Mucosa of rectum (tissue), 2 donors: ENCODE data around the gene TANGO6.

Experiments used
- H3K27ac ChIP-seq, 2 donors: one replicate each; pipeline ENCODE4 v1.7.0; 2013; ENCODE audit warnings: inconsistent platforms in 2 of 2, low read depth in 2 of 2, low read length in 2 of 2
- H3K27me3 ChIP-seq, 2 donors: one replicate each; pipeline ENCODE4 v1.7.0; 2013; ENCODE audit warnings: low read length in 2 of 2; ENCODE audit not compliant: control insufficient read depth in 2 of 2, insufficient read depth in 2 of 2
- H3K36me3 ChIP-seq, 2 donors: one replicate each; pipeline ENCODE4 v1.7.0; 2013; ENCODE audit warnings: low read length in 2 of 2; ENCODE audit not compliant: control insufficient read depth in 2 of 2, insufficient read depth in 2 of 2
- H3K4me1 ChIP-seq, 2 donors: one replicate each; pipeline ENCODE4 v1.7.0; 2013; ENCODE audit warnings: low read length in 2 of 2, mild to moderate bottlenecking in 1 of 2; ENCODE audit not compliant: control insufficient read depth in 2 of 2, insufficient read depth in 2 of 2
- H3K4me3 ChIP-seq, 2 donors: one replicate each; pipeline ENCODE4 v1.7.0; 2013; ENCODE audit warnings: low read length in 2 of 2
- H3K9ac ChIP-seq, 2 donors: one replicate each; pipeline ENCODE4 v1.7.0; 2013; ENCODE audit warnings: low read length in 2 of 2, low read depth in 1 of 2, mild to moderate bottlenecking in 1 of 2
- H3K9me3 ChIP-seq, 2 donors: one replicate each; pipeline ENCODE4 v1.7.0; 2013; ENCODE audit warnings: low read length in 2 of 2; ENCODE audit not compliant: control insufficient read depth in 2 of 2
- donor health status: healthy.
- donor health status: Normal muscosa, but diverticular disease.

The TANGO6 gene

DNA sequence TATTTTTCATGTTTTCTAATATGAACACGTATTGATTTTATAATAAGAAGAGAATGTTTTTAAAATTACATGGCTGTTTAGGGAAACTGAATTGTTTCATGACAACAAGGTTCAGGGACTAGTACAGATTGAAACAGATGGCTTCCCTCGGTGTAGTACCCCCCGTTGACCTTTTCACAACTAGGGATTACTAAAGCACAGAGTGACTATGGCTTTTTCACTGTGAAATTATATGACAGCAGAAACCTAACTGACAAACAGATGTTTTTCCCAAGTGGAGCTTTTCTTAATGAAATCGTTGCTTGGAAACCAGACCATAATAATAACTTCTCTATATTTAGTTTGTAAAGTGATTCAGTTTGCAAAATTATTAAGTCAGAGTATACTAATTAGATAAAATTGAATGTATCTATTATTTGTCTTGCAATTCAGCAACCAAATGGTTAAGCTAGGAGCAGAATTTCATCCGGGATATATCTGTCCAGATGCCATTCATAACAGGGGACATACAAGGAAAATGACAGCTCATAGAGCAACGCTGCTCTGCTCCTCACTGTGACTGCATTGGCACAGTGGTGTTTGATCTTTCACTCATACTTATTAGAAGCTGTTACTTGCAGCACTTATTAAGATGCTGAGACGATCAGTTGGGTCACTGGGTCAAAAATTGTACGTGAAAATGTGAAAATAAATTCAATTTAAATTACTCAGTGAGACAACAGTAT, 111.7 kb downstream of the TANGO6 start:
- H3K4me3 ChIP-seq: no peak overlapping the region
- no peak overlapping the region for H3K9ac ChIP-seq
- no peaks in the 10 kb centered on the region for H3K27me3 ChIP-seq
- H3K4me1 ChIP-seq: no peaks in the 10 kb centered on the region
- no peaks in the 10 kb centered on the region for H3K36me3 ChIP-seq
- H3K27ac ChIP-seq: no peak overlapping the region
- no peaks in the 10 kb centered on the region for H3K9me3 ChIP-seq

GRCh38 chr16:68960910-68961309, 117.6 kb downstream of the TANGO6 start:
- Histone ChIP-seq H3K4me1 (no peaks in the 10 kb centered on the region), H3K4me3 (no peak overlapping the region), H3K9ac (no peak overlapping the region), H3K9me3 (no peaks in the 10 kb centered on the region), H3K27ac (no peak overlapping the region), H3K36me3 (no peaks in the 10 kb centered on the region), H3K27me3 (no peaks in the 10 kb centered on the region)

DNA sequence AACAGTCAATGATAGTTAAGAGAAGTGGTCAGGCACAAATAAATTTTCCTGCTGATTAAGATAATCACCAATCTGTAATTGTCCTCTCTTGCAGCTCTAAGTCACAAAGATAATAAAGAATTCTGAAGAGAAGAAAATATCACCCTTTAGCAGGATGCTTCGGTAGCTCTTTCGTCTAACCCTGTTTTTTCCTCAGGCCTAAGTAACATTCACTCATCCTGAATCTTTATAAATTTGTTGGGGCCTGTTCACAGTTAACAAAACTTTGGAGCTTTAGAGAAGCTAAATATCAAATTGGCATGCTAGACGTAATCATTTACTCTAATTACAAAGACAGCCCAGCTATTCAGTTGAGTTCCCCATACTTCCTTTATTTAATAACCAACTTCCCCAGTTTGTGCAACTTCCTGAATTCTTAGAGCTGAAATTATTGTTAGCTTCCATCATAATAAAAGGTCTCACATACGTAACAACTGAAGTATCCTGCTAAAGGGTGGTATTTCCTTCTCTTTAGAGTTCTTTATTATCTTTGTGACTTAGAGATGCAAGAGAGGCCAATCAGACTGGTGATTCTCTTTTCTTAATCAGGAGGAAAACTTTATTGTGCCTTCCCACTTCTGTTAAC, 118.6 kb downstream of the TANGO6 start:
- Histone ChIP-seq H3K4me1 (no peaks in the 10 kb centered on the region), H3K9ac (no peak overlapping the region), H3K9me3 (no peaks in the 10 kb centered on the region), H3K27ac (no peak overlapping the region), H3K36me3 (no peaks in the 10 kb centered on the region), H3K27me3 (no peaks in the 10 kb centered on the region), H3K4me3 (no peak overlapping the region)

DNA sequence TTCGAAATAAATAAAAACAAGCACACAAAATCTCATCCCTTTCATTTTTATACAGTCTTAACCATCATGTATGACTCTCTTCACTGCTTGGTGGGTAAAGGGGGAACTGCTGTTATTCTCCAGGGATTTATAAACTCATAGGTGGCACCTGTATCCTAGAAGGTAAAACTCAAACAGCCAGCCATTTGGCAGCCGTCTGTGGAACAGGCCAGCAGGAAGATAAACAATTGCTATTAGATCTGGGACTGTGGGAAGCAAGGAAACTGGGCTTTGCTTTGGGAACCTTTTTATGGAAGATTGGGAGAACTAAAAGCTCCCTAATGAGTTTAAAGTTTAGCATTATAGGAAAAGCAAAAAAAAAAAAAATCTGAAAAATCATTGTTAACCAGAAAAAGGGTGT, 126.0 kb downstream of the TANGO6 start:
- no peaks in the 10 kb centered on the region for H3K9me3 ChIP-seq
- peaks cover 0 to 2% of the 10 kb centered on the region in 2 donors for H3K36me3 ChIP-seq
- H3K4me1 ChIP-seq: peaks cover 0 to 7% of the 10 kb centered on the region in 2 donors
- no peak overlapping the region for H3K27ac ChIP-seq
- H3K27me3 ChIP-seq: no peaks in the 10 kb centered on the region
- H3K4me3 ChIP-seq: no peak overlapping the region
- no peak overlapping the region for H3K9ac ChIP-seq

- Histone ChIP-seq H3K36me3 (peaks cover 0 to 6% of the 10 kb centered on the region in 2 donors), H3K9me3 (no peaks in the 10 kb centered on the region), H3K4me3 (no peak overlapping the region), H3K27ac (no peak overlapping the region), H3K27me3 (no peaks in the 10 kb centered on the region), H3K4me1 (peaks cover 0 to 7% of the 10 kb centered on the region in 2 donors), H3K9ac (no peak overlapping the region)
Measured at GRCh38 chr16:68972013-68972412, 128.7 kb downstream of the TANGO6 start.

DNA sequence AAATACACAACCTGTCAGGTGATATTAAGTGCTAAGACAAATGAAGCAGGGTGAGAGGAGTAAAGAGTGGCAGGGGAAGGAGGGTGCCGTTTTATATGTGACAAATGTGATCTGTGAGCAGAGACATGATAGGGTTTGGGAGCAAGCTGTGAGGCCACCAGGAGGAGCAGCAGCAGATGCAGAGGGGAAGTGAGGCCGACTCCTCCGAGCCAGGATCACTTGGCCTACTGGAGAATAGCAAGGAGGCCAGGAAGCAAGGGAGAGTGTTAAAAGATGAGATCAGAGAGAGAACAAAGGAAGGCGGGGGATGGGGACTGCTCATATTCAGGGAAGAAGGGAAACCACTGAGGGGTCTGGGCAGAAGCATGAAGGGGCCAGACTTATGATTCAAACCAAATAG, 129.4 kb downstream of the TANGO6 start:
- Histone ChIP-seq H3K27ac (peak overlapping the region in 1 of 2 donors; percentile 9), H3K4me3 (no peak overlapping the region), H3K36me3 (peaks cover 0 to 7% of the 10 kb centered on the region in 2 donors), H3K9ac (no peak overlapping the region), H3K9me3 (no peaks in the 10 kb centered on the region), H3K27me3 (no peaks in the 10 kb centered on the region), H3K4me1 (peaks cover 0 to 7% of the 10 kb centered on the region in 2 donors)

DNA sequence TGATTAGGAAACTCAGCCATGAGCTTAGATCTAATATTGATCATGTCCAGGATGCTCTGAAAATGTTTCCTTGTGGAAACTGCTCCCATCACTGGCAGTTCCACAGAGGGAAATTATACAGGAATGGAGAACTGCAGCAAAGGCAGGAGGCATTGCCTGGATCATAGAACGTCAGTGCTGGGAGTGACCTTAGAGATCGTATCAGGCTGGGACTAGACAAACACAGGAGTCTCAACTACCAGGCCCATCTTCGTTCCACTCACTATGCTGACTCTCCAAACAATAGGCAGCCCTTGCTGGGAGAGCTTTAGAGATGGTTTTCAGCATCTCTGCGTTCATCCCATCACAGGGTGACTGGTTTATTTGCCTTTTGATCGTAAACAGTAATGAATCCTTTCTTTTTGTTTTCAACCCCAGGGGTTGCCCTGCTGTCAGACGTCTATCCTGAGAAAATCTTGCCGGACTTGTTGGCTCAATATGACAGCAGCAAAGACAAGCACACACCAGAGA, 130.3 kb downstream of the TANGO6 start:
- Histone ChIP-seq H3K27me3 (no peaks in the 10 kb centered on the region), H3K27ac (no peak overlapping the region), H3K9ac (no peak overlapping the region), H3K4me1 (peaks cover 0 to 7% of the 10 kb centered on the region in 2 donors), H3K36me3 (peaks cover 0 to 7% of the 10 kb centered on the region in 2 donors), H3K4me3 (no peak overlapping the region), H3K9me3 (no peaks in the 10 kb centered on the region)

- Histone ChIP-seq H3K27ac (no peak overlapping the region), H3K9me3 (no peaks in the 10 kb centered on the region), H3K4me1 (no peaks in the 10 kb centered on the region), H3K36me3 (peaks cover 0 to 7% of the 10 kb centered on the region in 2 donors), H3K4me3 (no peak overlapping the region), H3K27me3 (no peaks in the 10 kb centered on the region), H3K9ac (no peak overlapping the region)
Measured at GRCh38 chr16:68978303-68978954, 135.1 kb downstream of the TANGO6 start.

GRCh38 chr16:68980695-68981315, 137.5 kb downstream of the TANGO6 start:
- H3K9ac ChIP-seq: no peak overlapping the region
- H3K27me3 ChIP-seq: no peaks in the 10 kb centered on the region
- peaks cover 0 to 2% of the 10 kb centered on the region in 2 donors for H3K36me3 ChIP-seq
- H3K4me1 ChIP-seq: no peaks in the 10 kb centered on the region
- H3K27ac ChIP-seq: no peak overlapping the region
- H3K4me3 ChIP-seq: no peak overlapping the region
- no peaks in the 10 kb centered on the region for H3K9me3 ChIP-seq

GRCh38 chr16:68981971-68982370, 138.6 kb downstream of the TANGO6 start:
- Histone ChIP-seq H3K4me3 (no peak overlapping the region), H3K9me3 (no peaks in the 10 kb centered on the region), H3K9ac (no peak overlapping the region), H3K36me3 (peaks cover 0 to 1% of the 10 kb centered on the region in 2 donors), H3K4me1 (no peaks in the 10 kb centered on the region), H3K27ac (no peak overlapping the region), H3K27me3 (no peaks in the 10 kb centered on the region)
